Calu3 (cell line): Measurements from ENCODE around the gene ST14. TPM values are rescaled to one million over a fixed set of nuclear protein-coding genes. Genes with fewer than 3 reads are reported as not detected.

ENCODE experiments used
- BruUV-seq: library from RNA; stranded (reverse); fragments of 400-500 nt; replicated peaks from 2 replicates; lab custom pipeline; 2021; lab: Mats Ljungman, UMichigan
- CTCF ChIA-PET: fragments of 300-600 bp; sonication (Branson Sonifier 250); formaldehyde crosslinking; loops from one replicate; lab custom pipeline; 2022; ENCODE audit warnings: antibody characterized with exemption; lab: Charles Lee
- DNase-seq: peaks from one replicate; pipeline ENCODE4 v3.0.0; 2022
- H3K27ac Mint-ChIP-seq: one replicate; pipeline ENCODE4 v1.8.0; 2022; ENCODE audit warnings: mixed read lengths; ENCODE audit not compliant: unreplicated experiment
- H3K27me3 Mint-ChIP-seq: one replicate; pipeline ENCODE4 v1.8.0; 2022; ENCODE audit warnings: mixed read lengths; ENCODE audit not compliant: unreplicated experiment
- H3K36me3 Mint-ChIP-seq: one replicate; pipeline ENCODE4 v1.8.0; 2022; ENCODE audit warnings: mild to moderate bottlenecking, moderate library complexity, mixed read lengths; ENCODE audit not compliant: insufficient read depth, unreplicated experiment
- H3K4me1 Mint-ChIP-seq: one replicate; pipeline ENCODE4 v1.8.0; 2022; ENCODE audit warnings: mild to moderate bottlenecking, low read depth, mixed read lengths; ENCODE audit not compliant: unreplicated experiment
- H3K4me3 Mint-ChIP-seq: one replicate; pipeline ENCODE4 v1.8.0; 2022; ENCODE audit warnings: mild to moderate bottlenecking, low read depth, moderate library complexity, mixed read lengths; ENCODE audit not compliant: unreplicated experiment
- H3K9me3 Mint-ChIP-seq: one replicate; pipeline ENCODE4 v1.8.0; 2022; ENCODE audit warnings: low read depth, mixed read lengths; ENCODE audit not compliant: unreplicated experiment
- intact Hi-C: fragments of 100-400 bp; cut with micrococcal nuclease; formaldehyde crosslinking; loops from one replicate; pipeline ENCODE4 v1.10.0; 2022; ENCODE audit not compliant: unreplicated experiment
- total RNA-seq: library from RNA; stranded (reverse); gene quantifications from 2 replicates; pipeline ENCODE4 v1.2.3, GENCODE V29; 2022
- TF ChIP-seq, protein P1 (sequence below): fragments of 200-600 bp; IDR thresholded peaks from one replicate; pipeline ENCODE4 v1.8.0; 2022; ENCODE audit warnings: antibody characterized with exemption; ENCODE audit not compliant: unreplicated experiment

The ST14 gene
- total RNA-seq, 1 experiment from 2014 or later, result 153 TPM

- peaks cover 33% of the 10 kb centered on the region for H3K36me3 Mint-ChIP-seq
- TF ChIP-seq, protein P1, sequence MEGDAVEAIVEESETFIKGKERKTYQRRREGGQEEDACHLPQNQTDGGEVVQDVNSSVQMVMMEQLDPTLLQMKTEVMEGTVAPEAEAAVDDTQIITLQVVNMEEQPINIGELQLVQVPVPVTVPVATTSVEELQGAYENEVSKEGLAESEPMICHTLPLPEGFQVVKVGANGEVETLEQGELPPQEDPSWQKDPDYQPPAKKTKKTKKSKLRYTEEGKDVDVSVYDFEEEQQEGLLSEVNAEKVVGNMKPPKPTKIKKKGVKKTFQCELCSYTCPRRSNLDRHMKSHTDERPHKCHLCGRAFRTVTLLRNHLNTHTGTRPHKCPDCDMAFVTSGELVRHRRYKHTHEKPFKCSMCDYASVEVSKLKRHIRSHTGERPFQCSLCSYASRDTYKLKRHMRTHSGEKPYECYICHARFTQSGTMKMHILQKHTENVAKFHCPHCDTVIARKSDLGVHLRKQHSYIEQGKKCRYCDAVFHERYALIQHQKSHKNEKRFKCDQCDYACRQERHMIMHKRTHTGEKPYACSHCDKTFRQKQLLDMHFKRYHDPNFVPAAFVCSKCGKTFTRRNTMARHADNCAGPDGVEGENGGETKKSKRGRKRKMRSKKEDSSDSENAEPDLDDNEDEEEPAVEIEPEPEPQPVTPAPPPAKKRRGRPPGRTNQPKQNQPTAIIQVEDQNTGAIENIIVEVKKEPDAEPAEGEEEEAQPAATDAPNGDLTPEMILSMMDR, result no peak
- H3K4me1 Mint-ChIP-seq, result no peaks in the 10 kb centered on the region
- no peak overlapping the region for H3K27ac Mint-ChIP-seq
- BruUV-seq, result no TSS peak
- CTCF ChIA-PET, result no interaction called here
- intact Hi-C loops, result loop anchor here (2.0 to 5.0 kb wide), 3 partner anchors 157 to 292 kb away; no protein-coding TSS in a partner anchor
- no peak overlapping the region for H3K4me3 Mint-ChIP-seq
- H3K27me3 Mint-ChIP-seq, result no peaks in the 10 kb centered on the region
- H3K9me3 Mint-ChIP-seq, result no peaks in the 10 kb centered on the region
- DNase-seq, result no peak
These were observed 54.3 kb downstream of the ST14 start for GRCh38 chr11:130213979-130214281.

GRCh38 chr11:130214861-130215530 is 55.4 kb downstream of the ST14 start:
- intact Hi-C loops, result loop anchor here (5.0 kb wide), 2 partner anchors 202 to 293 kb away; no protein-coding TSS in a partner anchor
- TF ChIP-seq, protein P1, result no peak
- Mint-ChIP-seq H3K9me3 (no peaks in the 10 kb centered on the region), H3K4me3 (no peak overlapping the region), H3K27me3 (no peaks in the 10 kb centered on the region), H3K27ac (no peak overlapping the region), H3K36me3 (peaks cover 29% of the 10 kb centered on the region), H3K4me1 (no peaks in the 10 kb centered on the region)
- DNase-seq, result no peak
- BruUV-seq, result no TSS peak
- CTCF ChIA-PET, result no interaction called here

DNA sequence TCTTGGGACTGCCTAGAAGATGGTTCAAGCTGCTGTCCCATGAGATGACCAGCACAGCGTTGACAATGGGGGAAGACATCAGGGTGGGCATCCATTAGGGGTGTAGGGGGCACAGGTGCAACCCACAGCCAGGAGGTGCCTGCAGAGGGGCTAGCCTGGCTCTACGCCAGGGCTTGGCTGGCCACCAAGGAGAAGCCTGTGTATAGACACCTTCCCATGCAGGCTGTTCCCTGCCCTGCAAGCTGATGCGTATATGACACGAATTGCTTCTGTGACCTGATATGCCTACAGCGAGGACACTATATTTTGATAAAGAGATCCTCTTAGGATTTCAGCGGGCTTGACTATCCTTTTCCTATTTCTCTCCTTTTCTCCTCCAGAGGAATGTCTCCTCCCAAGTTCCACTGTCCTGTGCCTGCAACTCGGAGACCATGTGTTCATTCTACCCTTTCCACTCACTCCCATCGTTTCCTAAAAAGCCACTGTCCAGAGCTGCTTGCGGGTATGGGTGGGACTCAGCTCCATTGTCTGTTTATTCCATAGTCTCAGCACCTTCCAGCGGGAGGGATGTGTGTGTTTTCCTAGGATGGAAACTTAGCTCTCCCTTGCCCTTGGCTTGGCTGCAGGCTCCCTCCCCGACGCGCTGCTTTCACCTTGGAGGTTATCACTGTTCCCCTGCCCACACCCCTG is 56.1 kb downstream of the ST14 start:
- H3K36me3 Mint-ChIP-seq, result peaks cover 23% of the 10 kb centered on the region
- H3K27me3 Mint-ChIP-seq, result no peaks in the 10 kb centered on the region
- no peaks in the 10 kb centered on the region for H3K4me1 Mint-ChIP-seq
- CTCF ChIA-PET, result no interaction called here
- H3K4me3 Mint-ChIP-seq, result no peak overlapping the region
- intact Hi-C loops, result no loop called here
- H3K27ac Mint-ChIP-seq, result no peak overlapping the region
- no peaks in the 10 kb centered on the region for H3K9me3 Mint-ChIP-seq
- no peak for DNase-seq
- TF ChIP-seq, protein P1, result no peak
- no TSS peak for BruUV-seq

DNA sequence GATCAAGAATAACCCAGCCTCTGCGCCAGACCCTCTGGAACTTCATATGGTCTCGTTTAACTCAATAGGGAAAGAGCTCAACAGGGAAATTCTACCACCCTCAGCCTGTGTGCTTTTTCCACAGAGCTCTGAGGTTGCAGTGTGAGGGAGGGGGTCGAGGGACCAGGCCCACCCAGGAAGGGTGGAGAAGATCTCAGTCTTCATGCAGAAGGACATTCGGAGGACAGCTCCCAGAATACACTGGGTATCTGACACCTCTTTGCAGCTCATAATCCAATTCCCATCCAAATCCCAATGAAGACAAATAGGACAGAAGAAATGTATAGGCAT is 56.6 kb downstream of the ST14 start:
- Mint-ChIP-seq H3K4me1 (no peaks in the 10 kb centered on the region), H3K4me3 (no peak overlapping the region), H3K27ac (no peak overlapping the region), H3K27me3 (no peaks in the 10 kb centered on the region), H3K36me3 (peaks cover 23% of the 10 kb centered on the region), H3K9me3 (no peaks in the 10 kb centered on the region)
- BruUV-seq, result no TSS peak
- no peak for DNase-seq
- CTCF ChIA-PET, result no interaction called here
- TF ChIP-seq, protein P1, result no peak
- intact Hi-C loops, result no loop called here
